ENCODE data around the gene BBS1. TPM values are rescaled to one million over a fixed set of nuclear protein-coding genes. Genes with fewer than 3 reads are reported as not detected.

The BBS1 gene
- total RNA-seq, 1 experiment from 2014 or later: 32.2 TPM

- Mint-ChIP-seq H3K4me1 (ENCODE audit: low read depth, unreplicated experiment) (no peaks in the 10 kb centered on the region), H3K36me3 (ENCODE audit: insufficient read depth, unreplicated experiment) (no peaks in the 10 kb centered on the region), H3K27ac (ENCODE audit: unreplicated experiment) (no peak overlapping the region), H3K4me3 (ENCODE audit: low read depth, unreplicated experiment) (no peak overlapping the region), H3K27me3 (ENCODE audit: unreplicated experiment) (peaks cover 85% of the 10 kb centered on the region), H3K9me3 (ENCODE audit: low read depth, unreplicated experiment) (no peaks in the 10 kb centered on the region)
- CTCF ChIA-PET: interaction anchor here (0.6 kb wide), 1 partner anchor 9 kb away, joined by 4 read pairs; no protein-coding TSS in a partner anchor
- intact Hi-C loops (cut with micrococcal nuclease; ENCODE audit: unreplicated experiment): no loop called here
- DNase-seq: no peak
- no peak for TF ChIP-seq CTCF (IDR thresholded peaks at IDR 0.05; ENCODE audit: unreplicated experiment)
- no TSS peak for BruUV-seq (replicated peaks)
Measured at GRCh38 chr11:66562275-66562674, 51.8 kb downstream of the BBS1 start.

- H3K36me3 Mint-ChIP-seq (ENCODE audit: insufficient read depth, unreplicated experiment): no peaks in the 10 kb centered on the region
- H3K9me3 Mint-ChIP-seq (ENCODE audit: low read depth, unreplicated experiment): no peaks in the 10 kb centered on the region
- DNase-seq: no peak
- CTCF ChIA-PET: interaction anchor here (0.6 kb wide), 1 partner anchor 32 kb away, joined by 5 read pairs; no protein-coding TSS in a partner anchor
- no peak for TF ChIP-seq CTCF (IDR thresholded peaks at IDR 0.05; ENCODE audit: unreplicated experiment)
- BruUV-seq (replicated peaks): no TSS peak
- H3K4me1 Mint-ChIP-seq (ENCODE audit: low read depth, unreplicated experiment): no peaks in the 10 kb centered on the region
- intact Hi-C loops (cut with micrococcal nuclease; ENCODE audit: unreplicated experiment): no loop called here
- no peak overlapping the region for H3K4me3 Mint-ChIP-seq (ENCODE audit: low read depth, unreplicated experiment)
- peaks cover 82% of the 10 kb centered on the region for H3K27me3 Mint-ChIP-seq (ENCODE audit: unreplicated experiment)
- H3K27ac Mint-ChIP-seq (ENCODE audit: unreplicated experiment): no peak overlapping the region
Measured at GRCh38 chr11:66562907-66563583, 52.6 kb downstream of the BBS1 start.

GRCh38 chr11:66563832-66564231, 53.4 kb downstream of the BBS1 start:
- H3K27ac Mint-ChIP-seq (ENCODE audit: unreplicated experiment): no peak overlapping the region
- CTCF ChIA-PET: no interaction called here
- no peak for TF ChIP-seq CTCF (IDR thresholded peaks at IDR 0.05; ENCODE audit: unreplicated experiment)
- DNase-seq: no peak
- H3K36me3 Mint-ChIP-seq (ENCODE audit: insufficient read depth, unreplicated experiment): no peaks in the 10 kb centered on the region
- intact Hi-C loops (cut with micrococcal nuclease; ENCODE audit: unreplicated experiment): no loop called here
- H3K4me3 Mint-ChIP-seq (ENCODE audit: low read depth, unreplicated experiment): no peak overlapping the region
- no peaks in the 10 kb centered on the region for H3K9me3 Mint-ChIP-seq (ENCODE audit: low read depth, unreplicated experiment)
- no TSS peak for BruUV-seq (replicated peaks)
- H3K27me3 Mint-ChIP-seq (ENCODE audit: unreplicated experiment): peaks cover 80% of the 10 kb centered on the region
- H3K4me1 Mint-ChIP-seq (ENCODE audit: low read depth, unreplicated experiment): no peaks in the 10 kb centered on the region

- no peaks in the 10 kb centered on the region for H3K36me3 Mint-ChIP-seq (ENCODE audit: insufficient read depth, unreplicated experiment)
- CTCF ChIA-PET: interaction anchor here (0.6 kb wide), 1 partner anchor 98 kb away, joined by 3 read pairs; the partner anchor contains the start of gene PELI3
- BruUV-seq (replicated peaks): no TSS peak
- no peak overlapping the region for H3K27ac Mint-ChIP-seq (ENCODE audit: unreplicated experiment)
- H3K9me3 Mint-ChIP-seq (ENCODE audit: low read depth, unreplicated experiment): no peaks in the 10 kb centered on the region
- no peaks in the 10 kb centered on the region for H3K4me1 Mint-ChIP-seq (ENCODE audit: low read depth, unreplicated experiment)
- TF ChIP-seq CTCF (IDR thresholded peaks at IDR 0.05; ENCODE audit: unreplicated experiment): no peak
- H3K4me3 Mint-ChIP-seq (ENCODE audit: low read depth, unreplicated experiment): no peak overlapping the region
- intact Hi-C loops (cut with micrococcal nuclease; ENCODE audit: unreplicated experiment): no loop called here
- peaks cover 80% of the 10 kb centered on the region for H3K27me3 Mint-ChIP-seq (ENCODE audit: unreplicated experiment)
- no peak for DNase-seq
Measured at GRCh38 chr11:66564538-66564937, 54.1 kb downstream of the BBS1 start.
